Endothelial cell of umbilical vein (primary cell): ENCODE measurements around the gene CSNK2B. TPM values are rescaled to one million over a fixed set of nuclear protein-coding genes. Genes with fewer than 3 reads are reported as not detected.

Source experiments
- BruUV-seq: library from RNA; stranded (reverse); fragments of 400-500 nt; replicated peaks from 2 replicates; lab custom pipeline; 2021; lab: Mats Ljungman, UMichigan
- CTCF ChIA-PET: fragments of 300-600, 350-600 bp; sonication (Branson Sonifier 250); formaldehyde crosslinking; loops from one replicate; lab custom pipeline; 2021; ENCODE audit warnings: antibody characterized with exemption, inconsistent platforms; lab: Charles Lee
- POLR2A ChIA-PET: fragments of 300-600, 350-600 bp; sonication (Branson Sonifier 250); formaldehyde crosslinking; loops from one replicate; lab custom pipeline; 2021; ENCODE audit warnings: antibody characterized with exemption, inconsistent platforms; lab: Charles Lee
- DNase-seq: peaks from one replicate; pipeline ENCODE4 v3.0.0-alpha.2; 2011; ENCODE audit warnings: low read depth, low spot score
- FAIRE-seq: peaks from 2 replicates; lab custom pipeline; 2011; peaks lifted over from hg19 to GRCh38; lab: Jason Lieb, UNC
- H2AFZ ChIP-seq: 2 replicates; pipeline ENCODE4 v1.6.0; 2012; ENCODE audit warnings: low read depth, low read length, control low read depth, inconsistent platforms
- H3K27ac ChIP-seq: 2 replicates; pipeline ENCODE4 v1.5.1; 2011; ENCODE audit warnings: low read depth, mild to moderate bottlenecking, control low read depth, low read length, moderate library complexity; ENCODE audit not compliant: insufficient read depth
- H3K27me3 ChIP-seq, 2 experiments: 2 replicates each; pipeline versions ENCODE4 v1.6.0 to v1.6.1; 2011; ENCODE audit warnings: low read length in 2 of 2, mixed read lengths in 1 of 2; ENCODE audit not compliant: control insufficient read depth in 2 of 2, insufficient read depth in 2 of 2
- H3K36me3 ChIP-seq, 2 experiments: 2 replicates in 1 of 2; 3 replicates in 1 of 2; pipeline ENCODE4 v1.5.1; 2011; ENCODE audit warnings: low read length in 2 of 2, mild to moderate bottlenecking in 1 of 2, moderate library complexity in 1 of 2; ENCODE audit not compliant: control insufficient read depth in 2 of 2, insufficient read depth in 2 of 2; ENCODE audit errors: extremely low read depth in 1 of 2
- H3K4me1 ChIP-seq: 3 replicates; pipeline ENCODE4 v1.5.1; 2011; ENCODE audit warnings: mild to moderate bottlenecking, low read length; ENCODE audit not compliant: control insufficient read depth, insufficient read depth; ENCODE audit errors: extremely low read depth
- H3K4me2 ChIP-seq: 2 replicates; pipeline ENCODE4 v1.6.1; 2011; ENCODE audit warnings: low read length, control low read depth, mixed read lengths; ENCODE audit not compliant: insufficient read depth
- H3K4me3 ChIP-seq, 3 experiments: fragments of 200-600 bp in 1 of 3; sonication (generic), shearing (Covaris generic) in 1 of 3; replicated peaks in 1 of 3; 2 replicates each; pipeline ENCODE4 v1.5.1; 2011 to 2016; ENCODE audit warnings: control low read depth in 3 of 3, low read length in 3 of 3, mild to moderate bottlenecking in 2 of 3, inconsistent platforms in 1 of 3, low read depth in 1 of 3, moderate library complexity in 1 of 3; ENCODE audit not compliant: insufficient read depth in 1 of 3
- H3K79me2 ChIP-seq: 2 replicates; pipeline ENCODE4 v1.6.0; 2012; ENCODE audit warnings: low read length, inconsistent platforms; ENCODE audit not compliant: control insufficient read depth, insufficient read depth
- H3K9ac ChIP-seq: replicated peaks from 2 replicates; pipeline ENCODE3; 2011; ENCODE audit warnings: low read length, control low read depth; ENCODE audit not compliant: insufficient read depth; ENCODE audit errors: extremely low read depth
- H3K9me1 ChIP-seq: replicated peaks from 3 replicates; pipeline ENCODE4 v1.6.0; 2011; ENCODE audit warnings: mild to moderate bottlenecking, low read length; ENCODE audit not compliant: control insufficient read depth, insufficient read depth; ENCODE audit errors: extremely low read depth
- H3K9me3 ChIP-seq: replicated peaks from 2 replicates; pipeline ENCODE4 v1.5.1; 2012; ENCODE audit warnings: low read length, inconsistent platforms; ENCODE audit not compliant: control insufficient read depth, insufficient read depth
- H4K20me1 ChIP-seq: replicated peaks from 2 replicates; pipeline ENCODE3; 2011; ENCODE audit warnings: mild to moderate bottlenecking, low read length; ENCODE audit not compliant: control insufficient read depth, insufficient read depth; ENCODE audit errors: extremely low read depth
- CTCF ChIP-seq, 2 donors: IDR thresholded peaks; 1 replicate in 1 of 2; 2 replicates in 1 of 2; pipeline ENCODE4 v1.5.1; 2011; ENCODE audit warnings: low read length in 2 of 2, mild to moderate bottlenecking in 2 of 2, moderate library complexity in 2 of 2, control low read depth in 1 of 2, inconsistent platforms in 1 of 2, low read depth in 1 of 2; ENCODE audit not compliant: insufficient read depth in 1 of 2; ENCODE audit errors: extremely low read depth in 1 of 2
- MAX ChIP-seq: IDR thresholded peaks from 2 replicates; pipeline ENCODE4 v1.6.1; 2011; ENCODE audit not compliant: insufficient read depth, insufficient read length
- POLR2AphosphoS5 ChIP-seq: IDR thresholded peaks from 2 replicates; pipeline ENCODE4 v1.6.1; 2012; ENCODE audit warnings: low read depth, mild to moderate bottlenecking, control low read depth, low read length, moderate library complexity; ENCODE audit not compliant: insufficient read depth
- dilution Hi-C: fragments of 300-500 bp; cut with MboI; formaldehyde crosslinking; loops from one replicate; pipeline ENCODE4 v1.15.0; 2019; ENCODE audit warnings: low sequenced_read_pairs; ENCODE audit not compliant: extremely low pct_ligation_motif_present
- intact Hi-C: fragments of 100-400 bp; cut with micrococcal nuclease; formaldehyde crosslinking; loops from one replicate; pipeline ENCODE4 v1.10.0; 2022
- polyA plus RNA-seq, 4 experiments: library from polyadenylated mRNA; depleted of rRNA in 3 of 4; stranded (reverse) in 3 of 4; unstranded in 1 of 4; fragments of >200 nt; gene quantifications; 2 replicates each; pipeline versions ENCODE4 v1.2.1 to v1.2.3, GENCODE V29; 2011 to 2012; ENCODE audit warnings: missing spikeins in 1 of 4
- total RNA-seq: library from RNA; stranded (reverse); gene quantifications from 2 replicates; pipeline ENCODE4 v1.2.3, GENCODE V29; 2021

The CSNK2B gene
- total and polyA plus RNA-seq, 2 donors (not counting 3 experiments of a cell fraction or from before 2014, with no cell fraction given) = 159 to 206 TPM

DNA sequence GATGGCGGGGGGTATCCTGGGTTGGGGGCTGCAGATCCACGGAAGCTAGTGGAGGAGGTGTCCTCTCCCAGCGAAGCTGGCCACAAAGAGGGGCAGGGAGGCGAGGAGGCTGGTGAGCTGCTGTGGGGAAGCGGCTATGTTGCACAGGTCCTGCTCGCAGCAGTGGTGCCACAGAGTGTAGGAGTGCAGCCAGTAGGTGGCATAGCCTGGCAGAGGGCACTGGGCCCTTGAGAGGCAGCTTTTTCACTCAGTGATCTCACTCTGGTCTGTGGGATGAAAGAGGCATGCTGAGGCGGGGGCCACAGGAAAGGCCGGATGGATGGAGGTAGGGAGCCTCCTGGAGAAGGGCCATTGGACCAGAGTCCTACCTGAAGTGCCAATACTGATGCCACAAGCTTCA, 46.4 kb downstream of the CSNK2B start:
- DNase-seq (no peak), FAIRE-seq (no peak)
- POLR2A ChIA-PET = interaction anchor here (1.2 to 1.3 kb wide), 2 partner anchors 25 to 115 kb away, joined by 3 read pairs; partner anchors contain the start of genes CLIC1 and HSPA1B
- H3K27me3 ChIP-seq = no peaks in the 10 kb centered on the region
- no peaks in the 10 kb centered on the region for H3K9me3 ChIP-seq
- H3K4me1 ChIP-seq = peaks cover 8% of the 10 kb centered on the region
- no peak overlapping the region for H3K4me3 ChIP-seq
- H2AFZ ChIP-seq = no peak overlapping the region
- H4K20me1 ChIP-seq = no peaks in the 10 kb centered on the region
- dilution Hi-C loops = no loop called here
- intact Hi-C loops = no loop called here
- no peak for TF ChIP-seq POLR2AphosphoS5
- TF ChIP-seq CTCF (IDR thresholded peaks at IDR 0.05; ENCODE audit: extremely low read depth in 1 of 2, insufficient read depth in 1 of 2, low read depth in 1 of 2, low read length in 2 of 2) = peak in 1 of 2 donors; percentile 35
- no peaks in the 10 kb centered on the region for H3K79me2 ChIP-seq
- CTCF ChIA-PET = interaction anchor here (0.9 to 2.3 kb wide), 4 partner anchors 10 to 57 kb away, joined by 4 to 14 read pairs (median 6); partner anchors contain the start of gene ABHD16A
- H3K9ac ChIP-seq = no peak overlapping the region
- no peak overlapping the region for H3K27ac ChIP-seq
- H3K4me2 ChIP-seq = no peak overlapping the region
- no peaks in the 10 kb centered on the region for H3K9me1 ChIP-seq
- no TSS peak for BruUV-seq
- H3K36me3 ChIP-seq = no peaks in the 10 kb centered on the region

GRCh38 chr6:31713465-31713864, 47.6 kb downstream of the CSNK2B start:
- Histone ChIP-seq H3K9me3 (no peaks in the 10 kb centered on the region), H3K9me1 (no peaks in the 10 kb centered on the region), H3K4me3 (no peak overlapping the region), H3K27ac (no peak overlapping the region), H3K79me2 (no peaks in the 10 kb centered on the region), H3K36me3 (no peaks in the 10 kb centered on the region), H3K27me3 (no peaks in the 10 kb centered on the region), H2AFZ (no peak overlapping the region), H3K9ac (no peak overlapping the region), H3K4me1 (peaks cover 8% of the 10 kb centered on the region), H3K4me2 (no peak overlapping the region), H4K20me1 (no peaks in the 10 kb centered on the region)
- intact Hi-C loops (no loop called here), dilution Hi-C loops (no loop called here)
- no TSS peak for BruUV-seq
- TF ChIP-seq MAX = no peak
- TF ChIP-seq POLR2AphosphoS5 = no peak
- DNase-seq = no peak
- CTCF ChIA-PET = interaction anchor here (1.3 to 3.0 kb wide), 5 partner anchors 9 to 117 kb away, joined by 3 to 9 read pairs (median 4); partner anchors contain the start of genes ABHD16A and MPIG6B
- POLR2A ChIA-PET = no interaction called here
- FAIRE-seq = no peak
